Skeletal muscle satellite cell (primary cell): ENCODE data around the gene VGLL4. TPM values are rescaled to one million over a fixed set of nuclear protein-coding genes. Genes with fewer than 3 reads are reported as not detected.
A peak's percentile ranks its signal among the peaks of the same experiment; 100 is the strongest.
"Not testable (repeated sequence)": the region's sequence is repeated elsewhere in the genome, so short reads cannot be mapped to it uniquely, and the experiment has no call there.

Experiments used
- H3K27me3 ChIP-seq: 2 replicates; pipeline ENCODE4 v1.7.0; 2013; ENCODE audit warnings: low read length; ENCODE audit not compliant: control insufficient read depth, insufficient read depth
- H3K36me3 ChIP-seq: 2 replicates; pipeline ENCODE4 v1.7.0; 2013; ENCODE audit warnings: mild to moderate bottlenecking, control low read depth, low read length; ENCODE audit not compliant: insufficient read depth
- H3K4me1 ChIP-seq: 2 replicates; pipeline ENCODE4 v1.7.0; 2013; ENCODE audit warnings: low read length; ENCODE audit not compliant: control insufficient read depth, insufficient read depth
- H3K4me2 ChIP-seq: 2 replicates; pipeline ENCODE4 v1.7.0; 2013; ENCODE audit warnings: mild to moderate bottlenecking, low read length
- H3K4me3 ChIP-seq: 2 replicates; pipeline ENCODE4 v1.7.0; 2013; ENCODE audit warnings: low read length
- H3K9ac ChIP-seq: 2 replicates; pipeline ENCODE4 v1.7.0; 2013; ENCODE audit warnings: mild to moderate bottlenecking, low read depth, low read length, moderate library complexity
- H3K9me3 ChIP-seq: replicated peaks from 2 replicates; pipeline ENCODE4 v1.7.0; 2013; ENCODE audit warnings: mild to moderate bottlenecking, control low read depth, low read length
- total RNA-seq: library from RNA; depleted of rRNA; stranded (reverse); fragments of >200 nt; gene quantifications from 2 replicates; pipeline ENCODE4 v1.2.3, GENCODE V29; 2012; rRNA removed

Gene VGLL4, protein sequence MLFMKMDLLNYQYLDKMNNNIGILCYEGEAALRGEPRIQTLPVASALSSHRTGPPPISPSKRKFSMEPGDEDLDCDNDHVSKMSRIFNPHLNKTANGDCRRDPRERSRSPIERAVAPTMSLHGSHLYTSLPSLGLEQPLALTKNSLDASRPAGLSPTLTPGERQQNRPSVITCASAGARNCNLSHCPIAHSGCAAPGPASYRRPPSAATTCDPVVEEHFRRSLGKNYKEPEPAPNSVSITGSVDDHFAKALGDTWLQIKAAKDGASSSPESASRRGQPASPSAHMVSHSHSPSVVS
- 31.9 and 32.8 TPM in 2 replicates for total RNA-seq

DNA sequence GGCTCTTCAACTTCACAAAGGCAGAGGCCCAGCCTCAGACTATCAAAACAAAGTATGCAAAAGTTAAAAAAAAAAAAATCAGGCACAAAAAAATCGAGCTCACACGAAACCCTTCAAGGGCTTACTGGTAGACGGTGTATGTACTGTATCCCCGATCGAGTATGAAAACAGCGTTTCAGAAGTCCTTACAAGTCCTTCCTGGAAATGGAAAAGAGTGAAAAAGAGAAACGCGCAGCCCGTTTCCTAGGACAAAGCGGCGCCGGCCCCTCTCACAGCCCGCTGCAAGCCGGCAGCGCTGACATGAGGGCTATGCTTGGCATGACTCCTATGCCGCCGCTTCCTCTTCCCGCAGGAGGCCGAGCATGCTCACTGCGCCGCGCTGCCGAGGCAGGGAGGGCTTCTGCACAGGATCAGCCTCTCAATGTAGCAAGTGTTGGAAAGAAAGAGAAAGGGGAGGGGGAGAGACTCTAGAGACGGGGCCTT is at the start of gene VGLL4:
TSS of gene VGLL4 (minus strand) at position 311 of the 483 bp plus-strand sequence. CDS start 397 bp downstream, outside the sequence.
- H3K4me1 ChIP-seq, result peaks cover 31% of the 10 kb centered on the region
- peak within 1 kb of the TSS; percentile 85 for H3K4me3 ChIP-seq
- H3K27me3 ChIP-seq, result no peaks in the 10 kb centered on the region
- H3K9me3 ChIP-seq, result no peaks in the 10 kb centered on the region
- peak within 1 kb of the TSS; percentile 96 for H3K9ac ChIP-seq
- peak within 1 kb of the TSS; percentile 86 for H3K4me2 ChIP-seq
- peaks cover 5% of the 10 kb centered on the region for H3K36me3 ChIP-seq

DNA sequence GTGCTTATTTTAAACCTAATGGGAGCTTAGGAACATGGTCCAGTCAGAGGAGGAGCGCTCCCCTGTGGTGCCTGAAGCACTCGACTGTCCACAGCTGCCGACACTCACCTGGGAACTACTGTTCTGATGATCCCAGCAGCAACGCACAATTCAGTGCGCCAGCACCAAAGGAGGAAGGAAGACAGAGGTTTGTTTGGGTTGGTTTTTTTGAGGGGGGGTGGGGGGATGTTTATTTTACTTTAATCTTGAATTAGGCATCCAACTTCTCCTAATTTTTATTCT is 48.8 kb upstream of the VGLL4 start:
- Histone ChIP-seq H3K4me3 (no peak overlapping the region), H3K36me3 (peaks cover 3% of the 10 kb centered on the region), H3K9ac (no peak overlapping the region), H3K9me3 (no peaks in the 10 kb centered on the region), H3K4me1 (peaks cover 4% of the 10 kb centered on the region), H3K27me3 (no peaks in the 10 kb centered on the region), H3K4me2 (no peak overlapping the region)

DNA sequence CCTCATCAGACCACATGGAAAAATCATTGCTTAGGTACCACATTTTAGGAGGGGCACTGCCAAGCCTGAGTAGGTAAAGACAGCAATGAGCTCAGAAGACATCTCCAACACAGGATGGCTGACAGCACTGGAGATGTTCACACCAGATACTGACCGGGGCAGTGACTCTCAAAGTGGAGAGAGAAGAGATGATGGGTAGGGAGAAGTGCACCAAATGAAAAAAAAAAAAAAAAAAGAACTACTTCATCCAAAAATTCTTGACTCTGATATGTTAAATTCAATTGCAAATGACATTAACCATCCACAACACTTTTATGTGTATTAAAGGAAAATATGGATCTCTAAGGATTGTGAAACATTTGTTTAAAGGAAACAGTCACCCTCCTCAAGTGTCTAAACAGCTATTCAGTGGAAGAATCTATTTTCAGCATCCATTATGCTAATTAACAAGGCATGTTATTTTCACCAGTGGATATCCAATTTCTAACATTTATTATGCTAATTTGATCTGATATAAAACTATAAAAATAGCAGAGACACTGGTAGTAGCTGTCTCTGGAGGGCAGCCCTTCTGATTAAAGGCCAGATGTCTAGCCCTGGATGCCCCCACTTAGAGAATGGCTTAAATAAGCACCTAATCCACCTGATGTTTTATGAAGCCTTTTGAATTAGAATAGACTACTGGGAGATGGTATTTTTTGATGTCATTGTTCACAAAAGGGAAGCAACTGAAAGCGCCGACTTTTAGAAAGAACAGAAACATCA is 48.2 kb upstream of the VGLL4 start:
- H3K4me2 ChIP-seq, result no peak overlapping the region
- no peak overlapping the region for H3K9ac ChIP-seq
- H3K36me3 ChIP-seq, result peaks cover 3% of the 10 kb centered on the region
- H3K9me3 ChIP-seq, result no peaks in the 10 kb centered on the region
- no peaks in the 10 kb centered on the region for H3K27me3 ChIP-seq
- H3K4me1 ChIP-seq, result peaks cover 4% of the 10 kb centered on the region
- no peak overlapping the region for H3K4me3 ChIP-seq

DNA sequence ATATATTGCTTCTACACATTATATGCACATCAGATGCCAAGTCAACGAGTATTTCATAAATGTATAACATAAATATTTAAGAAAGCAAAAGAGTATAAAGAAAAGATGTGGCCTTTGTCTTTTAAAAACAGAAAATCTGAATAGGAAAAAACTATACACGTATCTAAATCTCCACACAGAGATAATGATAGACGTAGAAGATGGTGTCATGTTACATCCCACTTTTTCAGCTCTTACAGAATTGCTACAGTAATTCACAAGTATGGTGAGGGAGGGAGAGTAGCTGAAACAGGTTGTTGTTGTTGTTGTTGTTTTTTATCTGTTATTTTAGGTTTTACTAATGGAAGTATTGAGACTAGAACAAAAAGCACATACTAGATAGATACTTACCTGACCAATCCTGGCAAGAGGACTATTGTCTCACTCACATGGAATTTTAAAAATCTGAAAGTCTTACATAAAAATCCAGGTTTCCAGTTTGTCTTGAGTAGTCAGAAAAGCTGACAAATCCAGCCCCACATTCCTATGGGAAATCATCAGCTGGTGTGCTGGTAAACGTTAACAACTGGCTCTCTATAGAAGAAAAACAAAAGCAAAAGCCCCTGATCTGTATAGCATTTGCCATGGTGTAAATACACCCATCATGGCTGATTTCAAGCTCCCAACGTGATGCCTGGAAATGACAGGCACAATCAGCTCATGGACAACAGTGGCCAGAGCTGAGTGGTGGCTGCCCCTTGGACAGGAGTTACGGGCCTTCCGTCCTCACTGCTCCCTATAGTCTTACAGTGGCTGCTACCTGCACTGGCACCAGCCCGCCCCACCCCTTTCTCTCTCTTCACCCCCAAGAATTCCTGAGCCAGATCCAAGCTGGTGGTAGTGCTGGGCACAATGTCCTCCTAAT is 47.4 kb upstream of the VGLL4 start:
- H3K27me3 ChIP-seq, result no peaks in the 10 kb centered on the region
- H3K36me3 ChIP-seq, result peaks cover under 1% of the 10 kb centered on the region
- H3K4me2 ChIP-seq, result no peak overlapping the region
- H3K4me1 ChIP-seq, result peaks cover 4% of the 10 kb centered on the region
- no peak overlapping the region for H3K4me3 ChIP-seq
- H3K9me3 ChIP-seq, result no peaks in the 10 kb centered on the region
- H3K9ac ChIP-seq, result no peak overlapping the region

DNA sequence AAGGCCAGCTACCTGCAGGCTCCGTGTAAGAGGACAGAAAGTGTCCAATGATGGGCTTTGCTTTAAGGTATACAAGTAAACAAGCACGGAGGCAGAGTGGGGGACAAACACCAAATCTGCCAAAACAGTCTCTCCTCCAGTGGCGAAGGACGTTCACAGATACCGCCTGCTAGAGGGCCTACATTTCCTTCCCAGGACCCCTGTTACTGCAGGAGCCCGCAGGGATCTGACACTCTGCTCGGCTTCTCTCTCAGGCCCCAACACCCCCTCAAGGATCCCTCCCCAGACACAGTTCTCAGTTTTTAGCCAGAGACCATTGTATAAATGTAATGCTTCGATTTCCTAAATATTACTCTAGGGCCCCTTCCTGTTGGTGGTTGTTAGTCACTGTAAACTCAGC is 46.0 kb upstream of the VGLL4 start:
- no peak overlapping the region for H3K4me3 ChIP-seq
- H3K9ac ChIP-seq, result no peak overlapping the region
- no peaks in the 10 kb centered on the region for H3K27me3 ChIP-seq
- no peaks in the 10 kb centered on the region for H3K9me3 ChIP-seq
- no peaks in the 10 kb centered on the region for H3K36me3 ChIP-seq
- H3K4me1 ChIP-seq, result peaks cover 4% of the 10 kb centered on the region
- no peak overlapping the region for H3K4me2 ChIP-seq

DNA sequence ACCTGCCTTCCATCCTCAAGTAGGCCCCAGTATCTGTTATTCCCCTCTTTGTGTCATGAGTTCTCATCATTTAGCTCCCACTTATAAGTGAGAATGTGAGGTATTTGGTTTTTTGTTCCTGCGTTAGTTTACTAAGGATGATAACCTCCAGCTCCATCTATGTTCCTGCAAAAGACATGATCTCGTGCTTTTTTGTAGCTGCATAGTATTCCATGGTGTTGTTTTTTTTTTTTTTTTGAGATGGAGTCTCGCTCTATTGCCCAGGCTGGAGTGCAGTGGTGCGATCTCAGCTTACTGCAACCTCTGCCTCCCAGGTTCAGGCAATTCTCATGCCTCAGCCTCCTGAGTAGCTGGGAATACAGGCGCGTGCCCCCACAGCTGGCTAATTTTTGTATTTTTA is 41.3 kb upstream of the VGLL4 start:
- not testable (repeated sequence) for H3K36me3 ChIP-seq, H3K27me3 ChIP-seq, H3K4me1 ChIP-seq, H3K9me3 ChIP-seq, H3K4me3 ChIP-seq, H3K9ac ChIP-seq, H3K4me2 ChIP-seq

DNA sequence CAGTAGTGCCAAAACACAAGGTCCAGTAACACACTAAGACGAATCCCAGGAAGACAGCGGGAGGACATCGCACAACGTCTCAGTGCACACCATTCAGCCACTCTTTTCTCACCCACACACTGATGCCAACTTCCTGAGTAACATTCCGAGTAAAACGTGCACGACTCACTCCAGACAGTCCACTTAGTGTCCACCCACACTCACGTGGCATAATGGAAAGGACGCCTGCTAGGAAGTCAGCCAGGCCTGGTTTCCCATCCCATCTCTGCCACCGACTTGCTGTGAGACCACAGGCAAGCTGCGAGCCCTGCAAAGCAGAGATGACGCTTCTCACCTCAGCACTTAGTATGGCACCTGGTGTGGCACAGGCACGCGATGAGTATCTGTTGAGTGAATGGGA is 36.8 kb upstream of the VGLL4 start:
- no peaks in the 10 kb centered on the region for H3K36me3 ChIP-seq
- H3K9ac ChIP-seq, result no peak overlapping the region
- no peak overlapping the region for H3K4me3 ChIP-seq
- no peaks in the 10 kb centered on the region for H3K27me3 ChIP-seq
- H3K9me3 ChIP-seq, result no peaks in the 10 kb centered on the region
- no peak overlapping the region for H3K4me2 ChIP-seq
- H3K4me1 ChIP-seq, result peaks cover 4% of the 10 kb centered on the region

DNA sequence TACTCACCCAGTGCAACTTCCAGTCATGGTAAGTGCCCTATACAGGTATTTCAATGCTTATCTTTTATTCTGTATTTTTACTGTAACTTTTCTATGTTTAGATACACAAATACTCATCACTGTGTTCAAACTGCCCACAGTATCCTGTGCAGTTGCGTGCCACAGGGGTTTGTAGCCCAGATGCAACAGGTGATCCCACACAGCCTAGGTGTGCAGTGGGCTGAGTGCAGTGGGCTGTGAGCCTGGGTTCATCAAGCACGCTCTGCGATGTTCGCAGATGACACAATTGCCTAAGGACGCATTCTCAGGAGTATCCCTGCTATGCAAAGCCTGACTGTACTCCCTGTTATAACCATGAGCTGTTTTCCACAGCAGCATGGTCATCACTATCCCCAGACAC is 36.2 kb upstream of the VGLL4 start:
- Histone ChIP-seq H3K27me3 (no peaks in the 10 kb centered on the region), H3K4me2 (no peak overlapping the region), H3K4me3 (no peak overlapping the region), H3K36me3 (no peaks in the 10 kb centered on the region), H3K9me3 (no peaks in the 10 kb centered on the region), H3K9ac (no peak overlapping the region), H3K4me1 (peaks cover 4% of the 10 kb centered on the region)

DNA sequence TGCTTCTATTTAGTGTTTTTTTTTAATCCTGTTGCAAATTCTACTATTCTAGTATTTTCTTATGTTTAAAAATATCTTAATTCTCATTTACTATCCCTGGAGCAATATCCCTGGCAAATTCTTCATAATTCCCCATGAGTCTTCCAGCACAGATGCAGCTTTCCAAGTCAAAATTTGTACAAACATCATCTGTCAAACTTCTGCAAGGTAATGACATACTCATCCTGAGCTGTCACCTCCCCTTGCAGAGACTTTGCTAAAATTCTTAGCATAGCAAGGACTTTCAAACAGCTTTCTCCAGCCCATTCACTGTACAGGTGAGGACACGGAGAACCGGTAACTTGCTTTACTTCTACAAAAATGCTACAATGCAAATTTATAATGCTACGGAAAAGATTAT is 28.6 kb upstream of the VGLL4 start:
- Histone ChIP-seq H3K9me3 (no peaks in the 10 kb centered on the region), H3K9ac (no peak overlapping the region), H3K27me3 (no peaks in the 10 kb centered on the region), H3K4me3 (no peak overlapping the region), H3K36me3 (no peaks in the 10 kb centered on the region), H3K4me2 (no peak overlapping the region), H3K4me1 (peaks cover 12% of the 10 kb centered on the region)

DNA sequence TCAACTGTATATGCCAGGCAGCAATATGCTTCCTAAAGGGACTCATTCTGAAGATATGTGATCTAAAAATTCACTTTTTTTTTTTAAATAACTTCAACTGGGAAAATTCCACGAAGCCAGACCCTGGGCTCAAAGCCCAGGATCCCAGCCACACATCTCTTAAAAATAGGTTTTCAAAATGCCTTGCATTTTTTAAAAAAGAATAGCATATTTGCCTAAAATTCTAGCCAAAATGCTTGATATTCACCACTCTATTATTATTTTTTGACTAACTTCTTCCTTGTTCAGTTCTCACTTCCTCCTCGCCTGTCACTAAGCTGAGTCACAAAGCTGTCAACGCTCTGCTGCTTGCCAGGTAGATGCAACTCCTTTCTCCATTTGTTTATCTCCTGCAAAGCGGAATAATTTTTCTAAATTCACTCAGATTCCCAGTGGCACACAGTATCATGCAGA is 28.0 kb upstream of the VGLL4 start:
- no peak overlapping the region for H3K4me3 ChIP-seq
- H3K4me2 ChIP-seq, result no peak overlapping the region
- peaks cover 12% of the 10 kb centered on the region for H3K4me1 ChIP-seq
- no peaks in the 10 kb centered on the region for H3K27me3 ChIP-seq
- no peaks in the 10 kb centered on the region for H3K36me3 ChIP-seq
- no peak overlapping the region for H3K9ac ChIP-seq
- no peaks in the 10 kb centered on the region for H3K9me3 ChIP-seq
